Measurements from ENCODE around the gene TAF1C.
A peak's percentile ranks its signal among the peaks of the same experiment; 100 is the strongest.

Gene TAF1C

DNA sequence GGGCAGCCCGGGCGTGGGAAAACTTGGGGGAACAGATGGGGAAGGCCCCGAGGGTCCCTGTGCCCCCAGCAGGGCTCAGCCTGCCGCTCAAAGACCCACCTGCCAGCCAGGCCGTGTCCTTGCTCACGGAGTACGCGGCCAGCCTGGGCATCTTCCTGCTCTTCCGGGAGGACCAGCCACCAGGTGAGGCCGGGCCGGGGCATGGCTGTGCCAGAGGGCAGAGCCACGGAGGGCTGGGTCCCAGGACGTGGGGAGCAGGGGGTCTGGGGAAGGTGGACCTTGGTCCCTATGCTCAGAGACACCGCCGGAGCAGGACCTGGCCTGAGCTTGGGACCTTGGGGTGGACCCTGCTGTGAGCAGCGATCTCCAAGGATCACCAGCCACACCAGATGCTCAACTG is 4.6 kb upstream of the TAF1C start:
- H3K4me3 ChIP-seq = no peak overlapping the region
- H3K27ac ChIP-seq = no peak overlapping the region

DNA sequence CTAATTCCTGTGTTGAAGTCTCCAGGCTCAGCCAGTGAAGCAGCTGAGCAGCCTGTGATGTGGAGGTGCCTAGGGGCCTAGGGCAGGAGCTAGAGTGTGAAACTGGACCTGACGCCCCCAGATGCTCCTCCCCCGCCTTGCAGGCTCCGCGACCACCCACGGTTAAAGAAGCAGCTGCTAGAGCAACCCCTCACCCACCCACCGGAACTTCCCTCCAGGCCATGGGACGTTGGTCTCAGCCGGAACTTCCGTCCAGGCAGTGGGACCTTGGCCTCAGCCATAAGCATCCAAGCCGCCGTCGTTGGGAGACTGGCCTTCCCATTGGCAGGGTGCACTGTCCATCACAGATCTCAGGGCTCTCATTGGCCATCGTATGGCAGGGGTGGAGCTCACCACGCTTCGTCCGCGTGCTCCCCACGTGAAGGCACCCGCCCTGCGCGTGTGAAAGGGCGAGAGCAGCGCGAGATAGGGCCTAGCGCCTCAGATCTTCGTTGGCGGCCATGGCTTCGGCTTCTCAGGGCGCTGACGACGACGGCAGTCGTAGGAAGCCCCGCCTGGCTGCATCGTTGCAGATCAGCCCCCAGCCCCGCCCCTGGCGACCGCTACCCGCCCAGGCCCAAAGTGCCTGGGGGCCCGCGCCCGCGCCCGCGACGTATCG is 4.0 kb upstream of the TAF1C start, which contains the start of gene ADAD2:
ADAD2 (plus strand) TSS at position 427 of the 658 bp plus-strand sequence; CDS start at position 501, 74 bp downstream.
- Histone ChIP-seq H3K27ac (no peak within 1 kb of the TSS), H3K4me3 (no peak within 1 kb of the TSS)

DNA sequence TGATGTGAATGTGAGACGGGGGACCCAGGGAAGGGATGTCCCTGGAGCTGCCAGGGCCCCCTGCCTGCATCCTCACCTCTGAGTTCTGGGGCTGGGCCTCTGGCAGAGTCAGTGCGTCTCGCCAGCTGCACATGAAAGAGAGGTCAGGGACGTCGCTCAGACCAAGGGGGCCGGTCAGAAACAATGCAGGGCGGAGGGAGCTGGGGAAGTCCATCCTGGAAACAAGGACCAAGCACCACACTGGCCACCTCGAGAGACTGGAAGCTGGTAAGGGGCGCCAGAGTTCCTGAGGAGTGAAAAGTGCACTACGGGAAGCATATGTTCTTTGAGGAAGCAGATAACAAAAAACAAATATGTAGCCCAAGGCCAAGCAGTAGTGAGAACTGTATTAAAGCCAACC is 2.1 kb downstream of the TAF1C start:
- peak overlapping the region in 1 of 21 experiments; percentile 90 for H3K27ac ChIP-seq
- no peak overlapping the region for H3K4me3 ChIP-seq

DNA sequence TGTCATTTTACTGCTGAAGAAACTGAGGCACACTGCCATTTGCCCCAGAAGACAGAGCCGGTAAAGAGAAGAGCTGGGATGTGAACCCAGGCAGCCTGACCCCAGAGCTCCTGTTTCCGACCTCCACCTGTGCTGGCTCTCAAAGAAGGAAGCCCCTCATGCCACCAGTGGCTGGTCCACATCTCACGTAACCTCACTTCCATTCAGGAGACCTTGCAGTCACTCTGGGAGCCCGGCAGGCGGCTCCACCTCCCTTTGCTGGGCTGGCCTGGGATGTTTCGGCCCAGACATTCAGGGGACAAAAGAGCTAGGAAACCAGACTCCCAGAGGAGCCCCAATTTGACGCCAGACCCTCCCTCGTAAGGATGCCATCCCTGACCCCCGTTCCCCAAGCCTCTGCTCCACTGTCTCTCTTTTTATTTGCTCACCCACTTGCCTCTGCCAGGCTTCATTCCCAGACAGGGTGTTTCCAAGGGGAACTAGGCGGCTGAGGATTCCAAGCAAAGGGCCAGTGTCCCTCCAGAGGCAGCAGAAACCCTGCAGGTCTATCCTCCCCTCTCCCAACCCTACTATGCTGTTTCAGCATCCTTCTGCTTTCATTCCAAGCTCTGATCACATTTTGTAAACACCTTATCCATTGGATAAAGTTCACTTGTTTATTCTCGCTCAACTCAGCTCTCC is 2.8 kb downstream of the TAF1C start:
- H3K4me3 ChIP-seq = no peak overlapping the region
- peak overlapping the region in 3 of 21 experiments; percentile 3 to 57 (median 37) for H3K27ac ChIP-seq

DNA sequence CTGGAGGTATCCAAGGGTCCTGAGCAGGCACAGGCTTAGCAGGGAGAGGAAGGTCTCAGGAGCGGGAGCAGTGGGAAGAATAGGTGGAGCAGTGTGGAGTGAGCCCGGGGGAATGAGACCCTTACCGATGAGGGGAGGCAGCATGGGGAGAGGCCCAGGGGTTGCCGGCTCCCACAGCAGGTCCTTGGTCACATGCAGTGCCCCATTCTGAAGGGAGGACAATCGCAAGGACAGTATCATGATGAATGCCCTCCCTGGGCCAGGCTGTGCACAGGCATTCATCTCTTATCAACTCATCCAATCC is 3.3 kb downstream of the TAF1C start:
- Histone ChIP-seq H3K27ac (peak overlapping the region in 1 of 21 experiments; percentile 57), H3K4me3 (no peak overlapping the region)

DNA sequence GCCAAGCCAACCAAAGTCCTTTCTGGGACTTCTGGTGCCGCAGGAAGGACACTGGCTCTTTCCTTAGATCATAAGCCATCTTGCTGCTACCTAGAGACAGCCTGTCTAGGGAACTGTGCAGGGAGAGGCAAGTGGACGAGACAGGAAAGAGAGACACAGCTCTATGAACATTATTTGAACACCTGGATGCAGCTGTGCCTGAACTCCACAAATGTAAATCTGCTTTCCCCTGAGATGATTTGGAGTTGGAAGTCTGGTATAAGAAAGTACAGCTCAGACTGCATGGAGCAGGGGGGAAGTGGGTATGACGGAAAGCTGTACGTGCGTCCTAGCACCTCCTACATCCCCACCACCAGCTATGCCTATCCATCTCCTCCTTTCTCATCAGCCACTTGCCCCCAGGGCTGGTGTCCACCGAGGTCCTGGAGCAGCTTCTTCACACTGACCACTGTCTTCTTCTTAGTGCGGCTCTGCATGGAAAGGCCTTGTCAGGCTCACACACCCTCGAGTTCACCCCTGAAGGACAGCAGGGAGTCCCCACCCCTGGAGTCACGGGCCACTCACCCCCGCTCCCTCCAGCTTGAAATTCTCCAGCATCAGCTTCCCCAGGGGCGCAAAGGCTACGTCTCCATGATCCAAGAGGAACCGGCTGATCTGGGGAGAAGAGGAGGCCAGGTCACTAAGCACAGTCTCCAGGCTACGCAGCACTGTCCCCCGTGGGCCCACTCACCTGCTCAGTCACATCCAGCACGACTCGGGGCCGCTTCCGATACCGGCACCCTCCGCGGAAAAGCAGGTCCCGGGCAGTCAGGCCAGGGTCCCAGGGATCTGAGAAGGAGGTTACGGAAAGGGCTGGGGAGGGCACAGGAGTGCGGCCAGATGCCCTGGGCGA is 3.9 kb downstream of the TAF1C start:
- H3K27ac ChIP-seq = peak overlapping the region in 1 of 21 experiments; percentile 57
- H3K4me3 ChIP-seq = no peak overlapping the region

DNA sequence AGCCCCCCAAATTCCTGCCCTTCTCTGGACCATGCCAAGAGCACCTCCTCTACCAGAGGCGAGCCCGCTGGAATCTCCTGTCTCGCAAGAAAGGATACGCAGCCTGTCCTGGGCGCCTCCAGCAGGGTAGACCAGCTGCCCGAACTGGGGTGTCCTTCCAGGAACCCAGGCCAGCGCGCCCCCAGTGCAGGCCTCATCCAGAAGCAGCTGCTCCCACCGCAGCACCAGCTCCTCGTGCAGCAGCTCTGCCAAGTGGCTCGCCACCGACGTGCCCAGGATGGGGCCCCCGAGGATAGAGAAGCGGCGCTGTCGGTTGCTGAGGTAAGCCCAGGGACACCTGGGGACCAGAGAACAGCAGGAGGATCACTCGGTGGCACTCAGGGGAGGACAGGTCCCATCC is 4.8 kb downstream of the TAF1C start:
- Histone ChIP-seq H3K27ac (no peak overlapping the region), H3K4me3 (no peak overlapping the region)

DNA sequence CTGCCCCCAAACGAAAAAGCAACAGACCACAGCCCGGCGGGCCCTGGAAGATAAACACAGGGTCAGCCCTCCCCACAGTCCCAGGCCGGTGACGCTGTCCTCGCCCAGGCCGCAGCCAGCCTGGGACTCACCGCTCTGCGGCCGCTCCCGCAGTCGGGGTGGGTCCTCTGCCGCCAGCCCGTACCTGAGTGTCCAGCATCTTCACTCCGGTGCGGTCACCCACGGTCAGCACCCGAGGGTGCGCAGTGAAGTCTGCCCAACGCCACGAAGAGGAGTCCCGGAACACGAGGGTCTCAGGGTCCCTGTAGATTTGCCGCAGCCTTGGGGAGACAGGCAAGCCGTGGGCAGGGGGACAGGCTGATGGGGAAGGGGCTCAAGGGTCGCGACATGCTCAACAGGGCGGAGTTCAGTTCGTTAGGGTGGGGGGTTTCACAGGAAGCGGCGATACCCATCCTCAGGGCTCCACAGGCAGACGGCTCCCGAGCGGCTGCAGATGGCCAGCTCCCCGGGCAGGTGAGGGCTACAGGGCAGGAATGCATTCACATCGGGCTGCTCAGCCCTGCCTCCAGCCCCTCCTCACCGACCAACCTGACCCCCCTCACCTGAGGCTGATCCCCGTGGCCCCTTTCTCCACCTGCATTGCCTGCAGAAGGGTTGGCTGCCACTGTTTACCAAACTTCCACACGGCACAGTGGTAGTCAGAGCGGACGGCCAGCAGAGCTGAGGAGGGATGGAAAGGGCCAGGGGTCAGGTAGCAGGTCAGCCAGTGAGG is 5.5 kb downstream of the TAF1C start:
- H3K27ac ChIP-seq = no peak overlapping the region
- H3K4me3 ChIP-seq = no peak overlapping the region

DNA sequence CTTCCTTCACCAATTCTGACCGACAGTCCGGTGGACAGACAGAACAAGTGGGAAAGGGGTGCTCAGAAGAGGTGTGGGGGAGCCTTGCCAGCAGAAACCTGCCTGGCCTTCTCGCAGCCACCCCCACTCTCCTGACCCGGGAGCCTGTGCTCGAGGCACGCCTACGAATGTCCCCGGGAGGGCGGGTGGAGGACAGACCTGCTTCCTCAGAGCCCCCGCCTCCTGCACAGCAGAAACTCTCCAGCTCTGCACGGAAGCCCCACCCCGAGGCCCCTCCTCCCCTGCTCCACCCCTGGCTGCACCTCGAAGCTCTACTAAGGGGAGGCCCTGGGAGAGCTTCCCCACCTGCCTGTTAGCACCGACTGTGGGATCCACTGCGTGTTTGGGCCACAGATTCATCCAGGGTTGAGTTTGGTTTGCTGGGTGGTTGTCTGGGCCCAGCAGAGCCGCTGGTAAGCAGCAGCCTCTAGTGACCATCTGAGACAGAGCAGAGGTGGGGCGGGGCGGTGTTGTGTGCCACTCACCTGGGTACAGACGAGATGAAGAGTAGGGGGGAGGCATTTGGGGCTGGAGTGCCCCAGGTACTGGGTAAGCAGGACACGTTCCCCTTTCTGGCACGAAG is 6.2 kb downstream of the TAF1C start:
- no peak overlapping the region for H3K27ac ChIP-seq

DNA sequence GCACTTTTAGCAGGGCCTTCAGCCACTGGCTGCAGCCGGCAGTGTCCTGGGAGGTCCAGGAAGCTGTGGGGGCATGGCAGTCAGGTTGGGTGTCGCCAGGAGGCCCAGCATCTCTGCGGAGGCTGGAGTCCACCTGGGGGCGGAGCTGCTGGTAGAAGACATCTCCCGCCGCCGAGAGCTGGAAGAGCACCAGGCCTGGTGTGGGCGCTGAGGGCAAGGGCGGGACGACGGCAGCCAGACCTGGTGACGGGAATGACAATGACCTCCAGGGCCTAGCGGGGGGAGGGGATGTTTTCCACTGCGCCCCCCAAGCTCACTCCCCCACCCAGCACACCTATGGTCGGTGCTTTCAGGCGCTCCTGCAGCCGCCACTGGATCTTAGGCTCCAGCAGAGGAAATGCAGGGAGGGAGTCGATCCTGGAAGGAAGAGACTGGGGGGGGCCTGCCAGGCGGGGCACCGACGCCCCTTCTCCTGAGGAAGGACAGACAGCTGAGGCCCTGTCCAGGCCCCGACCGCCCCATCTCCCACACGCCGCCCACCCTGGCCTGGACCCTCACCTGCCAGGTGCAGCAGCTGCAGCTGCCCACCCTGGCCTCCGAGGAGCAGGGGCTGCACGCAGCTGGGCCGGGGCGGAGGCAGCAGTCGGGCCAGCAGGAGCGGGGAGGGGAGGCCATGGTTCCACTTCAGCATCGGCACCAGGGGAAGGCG is 7.1 kb downstream of the TAF1C start:
- Histone ChIP-seq H3K27ac (no peak overlapping the region), H3K4me3 (no peak overlapping the region)

More for the DNA sequence above, 6.2 kb downstream of the TAF1C start:
- H3K4me3 ChIP-seq = no peak overlapping the region

DNA sequence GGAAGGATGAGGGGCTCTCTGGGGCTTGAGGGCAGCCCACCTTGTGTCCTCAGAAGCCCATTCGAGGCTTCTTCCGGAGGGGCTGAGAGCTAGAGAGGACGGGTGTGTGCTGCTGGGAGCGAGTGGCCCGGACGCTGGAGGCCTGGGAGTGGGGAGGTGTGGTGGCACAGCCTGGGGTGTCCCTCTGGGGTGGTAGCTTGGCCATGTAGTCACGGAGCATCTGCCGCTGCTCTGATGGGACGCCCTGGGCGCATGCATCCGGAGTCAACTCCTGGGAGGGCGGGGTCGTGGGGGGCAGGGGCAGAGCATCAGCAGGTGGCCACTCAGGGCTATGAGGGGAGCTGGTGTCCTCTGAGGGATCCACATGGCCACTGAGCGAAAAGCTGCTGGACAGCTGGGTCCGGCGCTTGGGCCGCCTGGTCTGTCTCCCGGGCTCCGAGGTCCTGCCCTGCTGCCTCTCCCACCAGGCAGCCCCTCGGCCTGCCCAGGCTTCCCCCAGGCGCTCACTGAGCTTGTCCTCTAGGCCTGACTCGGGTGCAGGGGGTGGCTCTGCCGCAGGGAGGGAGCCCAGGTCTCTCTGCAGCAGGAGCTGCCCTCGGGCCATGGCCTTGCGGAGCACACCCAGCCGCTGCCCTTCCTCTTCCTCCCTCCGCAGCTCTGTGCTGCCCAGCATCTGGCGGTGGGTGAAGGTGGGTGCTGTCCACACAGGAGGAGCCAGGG is 7.8 kb downstream of the TAF1C start:
- Histone ChIP-seq H3K4me3 (no peak overlapping the region), H3K27ac (no peak overlapping the region)

DNA sequence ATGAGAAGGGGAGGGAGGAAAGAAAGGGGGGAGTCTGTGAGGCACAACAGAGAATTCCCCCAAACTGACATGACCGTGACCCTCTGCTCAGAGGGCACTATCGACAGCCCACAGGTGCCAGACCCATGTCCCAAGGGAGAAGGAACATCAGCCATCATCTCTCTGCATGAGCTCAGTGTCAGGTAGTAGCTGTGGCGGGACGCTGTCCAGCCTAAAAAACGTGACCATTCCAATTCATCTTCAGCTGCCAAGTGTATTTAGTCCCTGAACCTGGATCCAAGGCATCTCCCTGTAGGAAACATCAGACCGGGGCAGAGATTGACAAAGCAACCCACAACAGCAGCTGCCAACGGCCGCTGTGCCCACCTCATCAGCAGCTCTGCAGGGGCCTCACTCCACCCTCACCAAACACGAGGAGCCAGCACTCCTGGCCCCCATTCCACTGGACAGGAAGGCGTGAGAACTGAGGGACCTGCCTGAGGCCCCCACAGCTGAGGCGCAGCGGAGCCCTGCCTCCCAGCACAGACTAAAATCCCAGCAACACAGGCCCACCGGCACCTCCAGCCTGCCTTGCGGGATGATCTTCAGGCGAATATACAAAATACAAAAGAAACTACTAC is 8.6 kb downstream of the TAF1C start:
- H3K4me3 ChIP-seq = no peak overlapping the region
- H3K27ac ChIP-seq = peak overlapping the region in 6 of 21 experiments; percentile 4 to 78 (median 72)

DNA sequence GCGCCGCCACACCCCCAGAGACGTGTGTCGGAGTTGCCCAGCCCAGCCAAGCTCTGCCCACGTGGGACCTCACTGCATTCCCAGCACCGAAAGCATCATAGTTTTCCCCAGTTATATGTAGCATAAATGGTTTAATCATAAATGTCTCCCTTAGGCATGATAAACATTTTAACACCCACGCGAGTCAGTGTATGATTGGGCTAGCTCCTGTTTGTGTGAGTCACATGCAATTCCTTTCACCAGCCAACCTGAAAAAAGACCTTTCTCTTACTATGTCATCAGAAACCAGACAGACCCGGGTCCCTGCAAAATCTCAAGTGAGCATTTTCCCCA is 9.2 kb downstream of the TAF1C start:
- peak overlapping the region in 15 of 21 experiments; percentile 34 to 83 (median 67) for H3K27ac ChIP-seq

DNA sequence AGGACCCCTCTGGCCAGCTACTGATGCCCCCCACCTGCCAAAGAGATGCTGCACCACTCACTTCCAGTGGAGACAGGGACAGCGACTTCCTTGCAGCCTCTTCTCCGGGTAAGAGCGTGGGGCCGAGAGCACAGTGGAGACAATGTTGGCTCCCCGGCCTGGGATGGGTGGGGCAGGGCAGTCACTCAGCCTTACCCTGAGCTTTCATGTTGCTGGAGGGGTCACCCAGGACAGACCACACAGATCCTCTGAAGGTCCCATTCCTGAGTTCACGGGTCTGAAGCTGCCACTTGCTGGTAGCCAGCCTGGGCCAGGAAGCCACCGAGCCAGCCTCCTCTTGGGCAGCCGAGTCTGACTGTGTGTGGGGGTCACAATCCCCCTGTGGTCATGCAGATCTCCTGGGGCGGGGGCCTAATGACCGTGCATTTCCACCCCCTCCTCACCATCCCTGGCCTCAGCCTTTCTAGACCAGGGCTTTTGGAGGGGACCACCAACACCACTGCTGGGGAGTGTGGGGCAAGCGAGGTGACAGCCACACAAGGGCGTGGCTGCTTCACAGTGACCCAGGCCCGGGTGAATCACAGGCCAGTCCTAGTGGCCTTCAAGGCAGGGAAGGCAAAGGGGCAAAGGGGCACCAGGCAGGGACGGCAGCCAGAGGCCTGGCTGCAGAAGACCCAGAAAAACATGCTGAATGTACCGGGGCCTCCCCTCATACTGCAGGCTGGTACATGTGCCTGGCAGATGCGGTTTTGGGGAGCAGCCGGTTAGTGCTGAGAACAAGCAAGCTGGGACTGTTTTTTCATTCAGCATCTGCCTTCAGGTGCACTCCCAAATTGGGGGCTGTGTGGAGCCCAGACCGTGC is 10.4 kb downstream of the TAF1C start:
- H3K27ac ChIP-seq = peak overlapping the region in 18 of 21 experiments; percentile 9 to 83 (median 67)
- H3K4me3 ChIP-seq = no peak overlapping the region

More for the DNA sequence above, 9.2 kb downstream of the TAF1C start:
- H3K4me3 ChIP-seq = no peak overlapping the region

DNA sequence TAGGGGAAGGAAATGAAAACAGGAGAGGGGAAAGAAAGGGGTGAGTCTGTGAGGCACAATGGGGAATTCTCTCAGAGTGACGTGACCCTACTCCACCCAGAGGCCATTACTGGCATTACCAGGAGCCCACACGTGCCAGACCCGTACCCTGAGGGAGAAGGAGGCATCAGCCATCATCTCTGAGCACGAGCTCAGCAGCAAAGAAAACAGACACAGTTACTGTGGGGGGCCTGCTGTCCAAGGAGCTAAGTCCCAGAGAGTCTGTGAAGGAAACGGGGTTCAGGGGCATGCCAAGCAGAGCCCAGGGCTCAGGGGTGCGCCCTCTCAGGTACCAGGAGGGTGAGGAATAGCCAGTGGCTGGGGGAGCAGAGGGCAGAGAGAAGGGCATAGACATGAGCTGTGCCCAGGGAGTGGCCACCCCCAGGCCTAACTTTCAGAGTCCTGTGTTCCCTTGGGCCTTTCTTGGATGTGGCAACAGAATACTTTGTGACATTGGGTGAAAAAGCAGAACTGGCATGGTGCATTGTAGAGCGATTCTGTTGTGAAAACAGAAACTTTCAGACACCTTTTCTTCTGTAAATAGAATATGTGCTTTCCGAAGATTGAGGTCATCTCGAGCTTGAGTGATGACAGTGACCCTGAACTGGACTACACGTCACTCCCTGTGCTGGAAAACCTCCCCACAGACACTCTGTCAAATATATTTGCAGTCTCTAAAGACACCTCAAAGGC is 11.3 kb downstream of the TAF1C start:
- Histone ChIP-seq H3K27ac (peak overlapping the region in 6 of 21 experiments; percentile 36 to 83 (median 74)), H3K4me3 (no peak overlapping the region)

DNA sequence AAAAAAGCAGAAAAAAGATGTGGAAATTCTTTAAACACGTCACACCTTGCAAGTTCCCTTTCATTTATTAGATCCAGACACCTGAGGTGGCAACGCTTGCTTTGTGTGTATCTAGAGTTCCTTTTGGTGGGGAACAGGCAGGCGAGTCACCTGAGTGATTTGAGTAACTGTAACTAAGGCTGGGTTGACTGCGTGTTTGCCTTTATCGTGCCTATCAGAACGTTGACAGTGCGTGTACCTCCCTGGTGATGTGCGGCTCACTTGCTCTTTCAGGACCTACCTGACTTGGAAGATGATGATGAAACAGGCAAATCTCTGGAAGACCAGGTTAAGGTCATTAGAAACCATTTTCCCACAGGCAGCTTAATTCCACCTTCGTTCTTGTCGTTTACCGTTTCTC is 12.5 kb downstream of the TAF1C start:
- Histone ChIP-seq H3K4me3 (no peak overlapping the region), H3K27ac (no peak overlapping the region)
